ENCODE measurements around the gene TMC3. TPM values are rescaled to one million over a fixed set of nuclear protein-coding genes. Genes with fewer than 3 reads are reported as not detected.

TMC3 gene
- total and polyA plus RNA-seq, 10 of the 15 experiments (the other 5 are each of a cell fraction or from before 2014, with no cell fraction given) = 0.03 to 0.04 (median 0.04) TPM; not detected in 7

DNA sequence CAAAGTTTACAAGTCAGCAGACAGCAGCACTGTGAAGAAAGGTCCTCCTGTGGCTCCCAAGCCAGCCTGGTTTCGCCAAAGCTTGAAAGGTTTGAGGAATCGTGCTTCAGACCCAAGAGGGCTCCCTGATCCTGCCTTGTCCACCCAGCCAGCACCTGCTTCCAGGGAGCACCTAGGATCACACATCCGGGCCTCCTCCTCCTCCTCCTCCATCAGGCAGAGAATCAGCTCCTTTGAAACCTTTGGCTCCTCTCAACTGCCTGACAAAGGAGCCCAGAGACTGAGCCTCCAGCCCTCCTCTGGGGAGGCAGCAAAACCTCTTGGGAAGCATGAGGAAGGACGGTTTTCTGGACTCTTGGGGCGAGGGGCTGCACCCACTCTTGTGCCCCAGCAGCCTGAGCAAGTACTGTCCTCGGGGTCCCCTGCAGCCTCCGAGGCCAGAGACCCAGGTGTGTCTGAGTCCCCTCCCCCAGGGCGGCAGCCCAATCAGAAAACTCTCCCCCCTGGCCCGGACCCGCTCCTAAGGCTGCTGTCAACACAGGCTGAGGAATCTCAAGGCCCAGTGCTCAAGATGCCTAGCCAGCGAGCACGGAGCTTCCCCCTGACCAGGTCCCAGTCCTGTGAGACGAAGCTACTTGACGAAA lies 74.3 kb downstream of the TMC3 start (continued):
- TF ChIP-seq IKZF1 (conservative IDR thresholded peaks at IDR 0.05) = 0 out of 2 replicates have a peak, but pooled peaks have one; percentile 26
- TF ChIP-seq, protein P1, sequence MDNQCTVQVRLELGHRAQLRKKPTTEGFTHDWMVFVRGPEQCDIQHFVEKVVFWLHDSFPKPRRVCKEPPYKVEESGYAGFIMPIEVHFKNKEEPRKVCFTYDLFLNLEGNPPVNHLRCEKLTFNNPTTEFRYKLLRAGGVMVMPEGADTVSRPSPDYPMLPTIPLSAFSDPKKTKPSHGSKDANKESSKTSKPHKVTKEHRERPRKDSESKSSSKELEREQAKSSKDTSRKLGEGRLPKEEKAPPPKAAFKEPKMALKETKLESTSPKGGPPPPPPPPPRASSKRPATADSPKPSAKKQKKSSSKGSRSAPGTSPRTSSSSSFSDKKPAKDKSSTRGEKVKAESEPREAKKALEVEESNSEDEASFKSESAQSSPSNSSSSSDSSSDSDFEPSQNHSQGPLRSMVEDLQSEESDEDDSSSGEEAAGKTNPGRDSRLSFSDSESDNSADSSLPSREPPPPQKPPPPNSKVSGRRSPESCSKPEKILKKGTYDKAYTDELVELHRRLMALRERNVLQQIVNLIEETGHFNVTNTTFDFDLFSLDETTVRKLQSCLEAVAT (IDR thresholded peaks at IDR 0.05) = peak; percentile 19; the same call in 1 of the 2 replicates
- 0 out of 2 replicates have a peak, but pooled peaks have one; percentile 39 for TF ChIP-seq RB1 (IDR thresholded peaks at IDR 0.05; ENCODE audit: borderline replicate concordance)
- TF ChIP-seq, protein P2, sequence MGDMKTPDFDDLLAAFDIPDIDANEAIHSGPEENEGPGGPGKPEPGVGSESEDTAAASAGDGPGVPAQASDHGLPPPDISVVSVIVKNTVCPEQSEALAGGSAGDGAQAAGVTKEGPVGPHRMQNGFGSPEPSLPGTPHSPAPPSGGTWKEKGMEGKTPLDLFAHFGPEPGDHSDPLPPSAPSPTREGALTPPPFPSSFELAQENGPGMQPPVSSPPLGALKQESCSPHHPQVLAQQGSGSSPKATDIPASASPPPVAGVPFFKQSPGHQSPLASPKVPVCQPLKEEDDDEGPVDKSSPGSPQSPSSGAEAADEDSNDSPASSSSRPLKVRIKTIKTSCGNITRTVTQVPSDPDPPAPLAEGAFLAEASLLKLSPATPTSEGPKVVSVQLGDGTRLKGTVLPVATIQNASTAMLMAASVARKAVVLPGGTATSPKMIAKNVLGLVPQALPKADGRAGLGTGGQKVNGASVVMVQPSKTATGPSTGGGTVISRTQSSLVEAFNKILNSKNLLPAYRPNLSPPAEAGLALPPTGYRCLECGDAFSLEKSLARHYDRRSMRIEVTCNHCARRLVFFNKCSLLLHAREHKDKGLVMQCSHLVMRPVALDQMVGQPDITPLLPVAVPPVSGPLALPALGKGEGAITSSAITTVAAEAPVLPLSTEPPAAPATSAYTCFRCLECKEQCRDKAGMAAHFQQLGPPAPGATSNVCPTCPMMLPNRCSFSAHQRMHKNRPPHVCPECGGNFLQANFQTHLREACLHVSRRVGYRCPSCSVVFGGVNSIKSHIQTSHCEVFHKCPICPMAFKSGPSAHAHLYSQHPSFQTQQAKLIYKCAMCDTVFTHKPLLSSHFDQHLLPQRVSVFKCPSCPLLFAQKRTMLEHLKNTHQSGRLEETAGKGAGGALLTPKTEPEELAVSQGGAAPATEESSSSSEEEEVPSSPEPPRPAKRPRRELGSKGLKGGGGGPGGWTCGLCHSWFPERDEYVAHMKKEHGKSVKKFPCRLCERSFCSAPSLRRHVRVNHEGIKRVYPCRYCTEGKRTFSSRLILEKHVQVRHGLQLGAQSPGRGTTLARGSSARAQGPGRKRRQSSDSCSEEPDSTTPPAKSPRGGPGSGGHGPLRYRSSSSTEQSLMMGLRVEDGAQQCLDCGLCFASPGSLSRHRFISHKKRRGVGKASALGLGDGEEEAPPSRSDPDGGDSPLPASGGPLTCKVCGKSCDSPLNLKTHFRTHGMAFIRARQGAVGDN (IDR thresholded peaks at IDR 0.05) = 0 out of 2 replicates have a peak, but pooled peaks have one; percentile 45
- peak; percentile 92 for TF ChIP-seq NFXL1 (IDR thresholded peaks at IDR 0.05; ENCODE audit: borderline replicate concordance)
- no peak for TF ChIP-seq ZNF384 (IDR thresholded peaks at IDR 0.05; ENCODE audit: borderline replicate concordance, low read depth, low read length)
- no peak for TF ChIP-seq ZNF207 (IDR thresholded peaks at IDR 0.05; ENCODE audit: borderline replicate concordance)
- no peak for TF ChIP-seq CBX3 (IDR thresholded peaks at IDR 0.05; ENCODE audit: borderline replicate concordance, low read depth)
